HEK293 (cell line): ENCODE measurements around the gene ZFP36.

Source experiments
- AEBP2 ChIP-seq: fragments of 450-650 bp; formaldehyde crosslinking; IDR thresholded peaks from 2 replicates; pipeline ENCODE4 v1.5.1; 2016; ENCODE audit warnings: missing biosample characterization, missing genetic modification characterization, borderline replicate concordance
- EGR2 ChIP-seq: fragments of 450-650 bp; formaldehyde crosslinking; IDR thresholded peaks from 2 replicates; pipeline ENCODE4 v1.5.1; 2016; ENCODE audit warnings: low read depth, missing biosample characterization, missing genetic modification characterization
- HIC1 ChIP-seq: fragments of 450-650 bp; formaldehyde crosslinking; IDR thresholded peaks from 2 replicates; pipeline ENCODE4 v1.5.1; 2016; ENCODE audit warnings: missing biosample characterization, missing genetic modification characterization
- PRDM10 ChIP-seq: fragments of 450-650 bp; formaldehyde crosslinking; IDR thresholded peaks from 2 replicates; pipeline ENCODE4 v1.5.1; 2016; ENCODE audit warnings: missing biosample characterization, missing genetic modification characterization
- SP3 ChIP-seq: fragments of 450-650 bp; formaldehyde crosslinking; IDR thresholded peaks from 2 replicates; pipeline ENCODE4 v1.5.1; 2016; ENCODE audit warnings: missing biosample characterization, missing genetic modification characterization
- ZBTB17 ChIP-seq: fragments of 450-650 bp; formaldehyde crosslinking; IDR thresholded peaks from 2 replicates; pipeline ENCODE4 v1.5.1; 2016; ENCODE audit warnings: missing biosample characterization, missing genetic modification characterization
- ZBTB44 ChIP-seq: fragments of 450-650 bp; IDR thresholded peaks from 2 replicates; pipeline ENCODE4 v1.5.1; 2018; ENCODE audit warnings: missing biosample characterization, mild to moderate bottlenecking, missing genetic modification characterization
- ZNF148 ChIP-seq: fragments of 450-650 bp; formaldehyde crosslinking; IDR thresholded peaks from 2 replicates; pipeline ENCODE4 v1.5.0; 2017; ENCODE audit warnings: missing biosample characterization, missing genetic modification characterization, borderline replicate concordance
- ZNF19 ChIP-seq: fragments of 450-650 bp; formaldehyde crosslinking; IDR thresholded peaks from 2 replicates; pipeline ENCODE4; 2016; ENCODE audit warnings: missing biosample characterization, missing genetic modification characterization, low read depth
- ZNF211 ChIP-seq: fragments of 450-650 bp; formaldehyde crosslinking; IDR thresholded peaks from 2 replicates; pipeline ENCODE4 v1.5.1; 2016; ENCODE audit warnings: low read depth, missing biosample characterization, missing genetic modification characterization
- ZNF274 ChIP-seq, 2 experiments: fragments of 200-500 bp in 1 of 2; fragments of 450-650 bp in 1 of 2; sonication (Bioruptor generic) in 1 of 2; formaldehyde crosslinking in 1 of 2; IDR thresholded peaks; 2 replicates each; pipeline versions ENCODE4 v1.5.1 to v1.6.1; 2014 to 2016; ENCODE audit warnings: borderline replicate concordance in 1 of 2, inconsistent platforms in 1 of 2, low read length in 1 of 2, missing biosample characterization in 1 of 2, missing genetic modification characterization in 1 of 2
- ZNF324 ChIP-seq: fragments of 450-650 bp; formaldehyde crosslinking; IDR thresholded peaks from 2 replicates; pipeline ENCODE4 v1.5.1; 2016; ENCODE audit warnings: missing biosample characterization, missing genetic modification characterization
- ZNF366 ChIP-seq: fragments of 450-650 bp; formaldehyde crosslinking; conservative IDR thresholded peaks from 2 replicates; pipeline ENCODE4 v1.5.1; 2016; ENCODE audit warnings: missing biosample characterization, missing genetic modification characterization
- ZNF404 ChIP-seq: fragments of 450-650 bp; formaldehyde crosslinking; IDR thresholded peaks from 2 replicates; pipeline ENCODE4 v1.5.1; 2017; ENCODE audit warnings: missing biosample characterization, missing genetic modification characterization
- ZNF416 ChIP-seq: fragments of 450-650 bp; formaldehyde crosslinking; IDR thresholded peaks from 2 replicates; pipeline ENCODE4 v1.5.1; 2016; ENCODE audit warnings: missing biosample characterization, missing genetic modification characterization
- ZNF433 ChIP-seq: fragments of 450-650 bp; formaldehyde crosslinking; IDR thresholded peaks from 2 replicates; pipeline ENCODE4 v1.5.1; 2016; ENCODE audit warnings: missing biosample characterization, missing genetic modification characterization, low read depth
- ZNF449 ChIP-seq: fragments of 450-650 bp; formaldehyde crosslinking; IDR thresholded peaks from 2 replicates; pipeline ENCODE4 v1.5.1; 2017; ENCODE audit warnings: missing biosample characterization, mild to moderate bottlenecking, missing genetic modification characterization, moderate library complexity
- ZNF48 ChIP-seq: fragments of 450-650 bp; formaldehyde crosslinking; IDR thresholded peaks from 2 replicates; pipeline ENCODE4 v1.5.1; 2016; ENCODE audit warnings: missing biosample characterization, missing genetic modification characterization
- ZNF513 ChIP-seq: fragments of 450-650 bp; IDR thresholded peaks from 2 replicates; pipeline ENCODE4 v1.5.1; 2018; ENCODE audit warnings: missing biosample characterization, missing genetic modification characterization
- ZNF544 ChIP-seq: fragments of 450-650 bp; formaldehyde crosslinking; IDR thresholded peaks from 2 replicates; pipeline ENCODE4 v1.5.0; 2017; ENCODE audit warnings: missing biosample characterization, missing genetic modification characterization
- ZNF558 ChIP-seq: fragments of 450-650 bp; formaldehyde crosslinking; IDR thresholded peaks from 2 replicates; pipeline ENCODE4 v1.5.1; 2016; ENCODE audit warnings: missing biosample characterization, missing genetic modification characterization
- ZNF610 ChIP-seq: fragments of 450-650 bp; formaldehyde crosslinking; IDR thresholded peaks from 2 replicates; pipeline ENCODE4 v1.5.1; 2016; ENCODE audit warnings: missing biosample characterization, missing genetic modification characterization, borderline replicate concordance
- ZNF623 ChIP-seq: fragments of 450-650 bp; formaldehyde crosslinking; IDR thresholded peaks from 2 replicates; pipeline ENCODE4 v1.5.1; 2016; ENCODE audit warnings: missing biosample characterization, missing genetic modification characterization

Gene ZFP36

GRCh38 chr19:39410017-39410830 is 3.6 kb downstream of the ZFP36 start (continued):
- TF ChIP-seq AEBP2 (tag by site-specific recombination) (no peak), ZNF148 (tag by site-specific recombination) (peak; percentile 97), HIC1 (tag by site-specific recombination) (peak; percentile 93), ZNF544 (tag by site-specific recombination) (peak; percentile 24; the same call in 1 of the 2 replicates), EGR2 (peak; percentile 99), ZNF324 (tag by site-specific recombination) (no peak), ZNF211 (tag by site-specific recombination) (no peak), ZNF558 (tag by site-specific recombination) (no peak), ZNF274 (IDR thresholded peaks at IDR 0.05; ENCODE audit: low read length) (no peak), ZNF274 (tag by site-specific recombination; IDR thresholded peaks at IDR 0.05; ENCODE audit: borderline replicate concordance) (no peak), ZNF610 (tag by site-specific recombination) (peak; percentile 59; the same call in 1 of the 2 replicates), ZNF449 (tag by site-specific recombination) (no peak), PRDM10 (tag by site-specific recombination) (peak; percentile 88), ZNF404 (tag by site-specific recombination) (no peak), ZNF366 (tag by site-specific recombination) (peak; percentile 100), ZBTB17 (tag by site-specific recombination) (peak; percentile 87), ZNF416 (0 out of 2 replicates have a peak, but pooled peaks have one; percentile 2), ZNF19 (tag by site-specific recombination) (no peak), ZNF623 (tag by site-specific recombination) (no peak), SP3 (peak; percentile 91), ZNF513 (tag by site-specific recombination) (no peak), ZNF48 (tag by site-specific recombination) (no peak), ZNF433 (no peak), ZBTB44 (no peak)
